ENCODE data around the gene CYB561D2. TPM values are rescaled to one million over a fixed set of nuclear protein-coding genes. Genes with fewer than 3 reads are reported as not detected.

CYB561D2 gene
- total and polyA plus RNA-seq, 2 of the 13 experiments (the other 11 are each of a cell fraction or from before 2014, with no cell fraction given) = 11.1 to 17.2 TPM

DNA sequence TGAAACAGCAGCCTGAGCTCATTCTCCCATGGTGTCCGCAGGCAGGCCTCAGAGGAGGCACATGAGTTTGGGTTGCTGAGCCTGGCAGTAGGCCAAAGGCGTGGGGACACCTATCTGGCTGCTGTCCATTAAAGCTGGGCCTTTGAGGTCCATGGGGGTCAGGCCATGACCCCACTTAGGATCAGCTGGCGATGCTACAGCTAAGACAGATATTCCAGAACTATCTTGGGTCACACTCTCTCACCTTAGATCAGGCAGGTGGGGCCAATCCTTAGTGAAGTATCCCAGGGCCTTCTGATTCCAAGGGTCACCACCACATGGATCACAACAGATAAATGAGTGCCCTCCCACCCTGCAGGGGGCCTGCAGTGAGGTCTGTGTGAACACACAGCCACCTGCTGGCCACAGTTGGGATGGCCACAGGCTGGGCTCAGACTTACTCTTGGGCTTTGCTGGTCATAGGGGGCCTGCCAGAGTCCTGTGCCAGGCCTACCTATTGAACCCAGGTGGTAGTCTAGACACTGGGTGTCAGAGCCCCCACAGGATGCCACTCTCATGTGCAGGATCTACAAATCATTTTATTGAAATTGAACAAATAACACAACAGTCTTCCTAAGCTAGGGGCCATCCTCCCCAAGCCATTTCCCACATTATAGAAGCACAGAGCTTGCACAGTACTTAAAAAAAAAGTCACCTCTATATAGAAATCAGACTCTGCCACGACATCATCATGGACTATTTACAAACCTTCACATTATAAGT is 26.1 kb upstream of the CYB561D2 start:
- no peaks in the 10 kb centered on the region for H3K9me3 ChIP-seq (ENCODE audit: low read length)
- H3K4me2 ChIP-seq (ENCODE audit: low read depth, low read length) = peak overlapping the region; percentile 33; the same call in 1 of the 2 replicates
- peak overlapping the region; percentile 100 for H3K27ac ChIP-seq (ENCODE audit: extremely low read length, insufficient read depth, low read length)
- H3K79me2 ChIP-seq (ENCODE audit: insufficient read depth, low read length) = peaks cover 27% of the 10 kb centered on the region
- intact Hi-C loops (cut with micrococcal nuclease; ENCODE audit: unreplicated experiment) (loop anchor here (1.0 kb wide), 2 partner anchors 21 to 50 kb away; partner anchors contain the start of gene HYAL1), in situ Hi-C loops (cut with HindIII; ENCODE audit: extremely low pct_ligation_motif_present, low pct_unique_long_range_greater_than_20kb) (loop anchor here (5.0 kb wide), 1 partner anchor 62 kb away; no protein-coding TSS in a partner anchor)
- BruUV-seq (replicated peaks) = no TSS peak
- no peak overlapping the region for H2AFZ ChIP-seq (ENCODE audit: low read length)
- no peaks in the 10 kb centered on the region; a peak in 1 of 5 replicates for H3K27me3 ChIP-seq (ENCODE audit: control insufficient read depth in 1 of 2, insufficient read depth in 2 of 2, low read length in 2 of 2)
- no peak overlapping the region; a peak in 1 of 6 replicates for H3K4me3 ChIP-seq (replicated peaks in 1 of 3; ENCODE audit: insufficient read depth in 1 of 3, low read depth in 2 of 3, low read length in 3 of 3)
- peaks cover 0 to 13% of the 10 kb centered on the region in 2 experiments; a peak in 2 of 5 replicates for H3K36me3 ChIP-seq (replicated peaks in 1 of 2; ENCODE audit: control insufficient read depth in 1 of 2, insufficient read depth in 2 of 2, low read length in 2 of 2)
- POLR2A ChIA-PET = interaction anchor here (0.5 to 13.0 kb wide), 10 partner anchors 12 to 67 kb away, joined by 3 to 222 read pairs (median 6); partner anchors contain the start of genes CYB561D2, HYAL1, HYAL3 and IFRD2
- peak; percentile 88 for DNase-seq (ENCODE audit: low spot score)
- peaks cover 69% of the 10 kb centered on the region for H3K4me1 ChIP-seq (ENCODE audit: insufficient read depth, low read length)
- H3K9ac ChIP-seq (ENCODE audit: insufficient read depth, low read depth, low read length) = peak overlapping the region; percentile 7; the same call in 1 of the 2 replicates
- peak; percentile 84 for FAIRE-seq
- ATAC-seq = peak; percentile 59
- CTCF ChIA-PET (ENCODE audit: low intra/inter-chr PET ratio, low total read pairs) = interaction anchor here (1.1 to 1.5 kb wide), 4 partner anchors 22 to 67 kb away, joined by 4 to 14 read pairs (median 7); partner anchors contain the start of genes HYAL1 and IFRD2
- H4K20me1 ChIP-seq (ENCODE audit: insufficient read depth, low read length) = no peaks in the 10 kb centered on the region
- 0% methylated on average over 1 of the region's 4 CpGs for WGBS (ENCODE audit: low lambda C conversion rate)
- TF ChIP-seq POLR2A (IDR thresholded peaks at IDR 0.05; ENCODE audit: insufficient read depth in 1 of 2, low read depth in 2 of 2, low read length in 2 of 2) = no peak
- 0 out of 2 replicates have a peak, but pooled peaks have one; percentile 20 for TF ChIP-seq RFXANK (CRISPR knock-in tag; IDR thresholded peaks at IDR 0.05)
- no peak for TF ChIP-seq ZNF720 (CRISPR knock-in tag; IDR thresholded peaks at IDR 0.05)
- no peak for TF ChIP-seq HES4 (CRISPR knock-in tag; IDR thresholded peaks at IDR 0.05; ENCODE audit: borderline replicate concordance)
- TF ChIP-seq TOE1 (CRISPR knock-in tag; IDR thresholded peaks at IDR 0.05) = 0 out of 2 replicates have a peak, but pooled peaks have one; percentile 50
- TF ChIP-seq TOPORS (CRISPR knock-in tag; IDR thresholded peaks at IDR 0.05) = no peak
- TF ChIP-seq THAP7 (CRISPR knock-in tag; IDR thresholded peaks at IDR 0.05) = no peak
- 0 out of 2 replicates have a peak, but pooled peaks have one; percentile 45 for TF ChIP-seq ZNF556 (CRISPR knock-in tag; IDR thresholded peaks at IDR 0.05; ENCODE audit: borderline replicate concordance)
- peak; percentile 39; the same call in 1 of the 2 replicates for TF ChIP-seq ERF (CRISPR knock-in tag; IDR thresholded peaks at IDR 0.05)
- TF ChIP-seq ZNF33A (CRISPR knock-in tag; IDR thresholded peaks at IDR 0.05; ENCODE audit: borderline replicate concordance) = no peak
- TF ChIP-seq BORCS8-MEF2B (CRISPR knock-in tag; IDR thresholded peaks at IDR 0.05) = no peak
- TF ChIP-seq SALL1 (CRISPR knock-in tag; IDR thresholded peaks at IDR 0.05) = peak; percentile 69
- peak; percentile 61; the same call in 1 of the 2 replicates for TF ChIP-seq ZSCAN21 (CRISPR knock-in tag; IDR thresholded peaks at IDR 0.05; ENCODE audit: borderline replicate concordance)
- no peak for TF ChIP-seq ATM (IDR thresholded peaks at IDR 0.05; ENCODE audit: borderline replicate concordance)
- TF ChIP-seq, protein P1, sequence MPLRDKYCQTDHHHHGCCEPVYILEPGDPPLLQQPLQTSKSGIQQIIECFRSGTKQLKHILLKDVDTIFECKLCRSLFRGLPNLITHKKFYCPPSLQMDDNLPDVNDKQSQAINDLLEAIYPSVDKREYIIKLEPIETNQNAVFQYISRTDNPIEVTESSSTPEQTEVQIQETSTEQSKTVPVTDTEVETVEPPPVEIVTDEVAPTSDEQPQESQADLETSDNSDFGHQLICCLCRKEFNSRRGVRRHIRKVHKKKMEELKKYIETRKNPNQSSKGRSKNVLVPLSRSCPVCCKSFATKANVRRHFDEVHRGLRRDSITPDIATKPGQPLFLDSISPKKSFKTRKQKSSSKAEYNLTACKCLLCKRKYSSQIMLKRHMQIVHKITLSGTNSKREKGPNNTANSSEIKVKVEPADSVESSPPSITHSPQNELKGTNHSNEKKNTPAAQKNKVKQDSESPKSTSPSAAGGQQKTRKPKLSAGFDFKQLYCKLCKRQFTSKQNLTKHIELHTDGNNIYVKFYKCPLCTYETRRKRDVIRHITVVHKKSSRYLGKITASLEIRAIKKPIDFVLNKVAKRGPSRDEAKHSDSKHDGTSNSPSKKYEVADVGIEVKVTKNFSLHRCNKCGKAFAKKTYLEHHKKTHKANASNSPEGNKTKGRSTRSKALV (CRISPR knock-in tag; IDR thresholded peaks at IDR 0.05) = no peak
- TF ChIP-seq SETDB1 (CRISPR knock-in tag; IDR thresholded peaks at IDR 0.05; ENCODE audit: borderline replicate concordance) = no peak
- peak; percentile 25 for TF ChIP-seq HIVEP1 (CRISPR knock-in tag; IDR thresholded peaks at IDR 0.05)
- TF ChIP-seq, protein P2, sequence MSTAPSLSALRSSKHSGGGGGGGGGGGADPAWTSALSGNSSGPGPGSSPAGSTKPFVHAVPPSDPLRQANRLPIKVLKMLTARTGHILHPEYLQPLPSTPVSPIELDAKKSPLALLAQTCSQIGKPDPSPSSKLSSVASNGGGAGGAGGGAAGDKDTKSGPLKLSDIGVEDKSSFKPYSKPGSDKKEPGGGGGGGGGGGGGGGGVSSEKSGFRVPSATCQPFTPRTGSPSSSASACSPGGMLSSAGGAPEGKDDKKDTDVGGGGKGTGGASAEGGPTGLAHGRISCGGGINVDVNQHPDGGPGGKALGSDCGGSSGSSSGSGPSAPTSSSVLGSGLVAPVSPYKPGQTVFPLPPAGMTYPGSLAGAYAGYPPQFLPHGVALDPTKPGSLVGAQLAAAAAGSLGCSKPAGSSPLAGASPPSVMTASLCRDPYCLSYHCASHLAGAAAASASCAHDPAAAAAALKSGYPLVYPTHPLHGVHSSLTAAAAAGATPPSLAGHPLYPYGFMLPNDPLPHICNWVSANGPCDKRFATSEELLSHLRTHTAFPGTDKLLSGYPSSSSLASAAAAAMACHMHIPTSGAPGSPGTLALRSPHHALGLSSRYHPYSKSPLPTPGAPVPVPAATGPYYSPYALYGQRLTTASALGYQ (CRISPR knock-in tag; IDR thresholded peaks at IDR 0.05) = no peak
